Mucosa of stomach (tissue), 1 donor: ENCODE results near the gene SPRYD3.
"Not testable (repeated sequence)": the region's sequence is repeated elsewhere in the genome, so short reads cannot be mapped to it uniquely, and the experiment has no call there.

ENCODE experiments used
- H3K27me3 ChIP-seq: one replicate; pipeline ENCODE4 v1.7.0; 2013; ENCODE audit warnings: mild to moderate bottlenecking, low read length; ENCODE audit not compliant: control insufficient read depth, insufficient read depth
- H3K36me3 ChIP-seq: one replicate; pipeline ENCODE4 v1.7.0; 2013; ENCODE audit warnings: low read length; ENCODE audit not compliant: control insufficient read depth, insufficient read depth
- H3K4me1 ChIP-seq: one replicate; pipeline ENCODE4 v1.7.0; 2013; ENCODE audit warnings: mild to moderate bottlenecking, low read length; ENCODE audit not compliant: control insufficient read depth, insufficient read depth
- H3K4me3 ChIP-seq: one replicate; pipeline ENCODE4 v1.7.0; 2013; ENCODE audit warnings: low read length
- H3K9ac ChIP-seq: one replicate; pipeline ENCODE4 v1.7.0; 2013; ENCODE audit warnings: mild to moderate bottlenecking, low read length, moderate library complexity
- H3K9me3 ChIP-seq: one replicate; pipeline ENCODE4 v1.7.0; 2013; ENCODE audit warnings: mild to moderate bottlenecking, low read length, moderate library complexity; ENCODE audit not compliant: control insufficient read depth
- donor health status: Pancreatic carcinoma.

SPRYD3 gene

DNA sequence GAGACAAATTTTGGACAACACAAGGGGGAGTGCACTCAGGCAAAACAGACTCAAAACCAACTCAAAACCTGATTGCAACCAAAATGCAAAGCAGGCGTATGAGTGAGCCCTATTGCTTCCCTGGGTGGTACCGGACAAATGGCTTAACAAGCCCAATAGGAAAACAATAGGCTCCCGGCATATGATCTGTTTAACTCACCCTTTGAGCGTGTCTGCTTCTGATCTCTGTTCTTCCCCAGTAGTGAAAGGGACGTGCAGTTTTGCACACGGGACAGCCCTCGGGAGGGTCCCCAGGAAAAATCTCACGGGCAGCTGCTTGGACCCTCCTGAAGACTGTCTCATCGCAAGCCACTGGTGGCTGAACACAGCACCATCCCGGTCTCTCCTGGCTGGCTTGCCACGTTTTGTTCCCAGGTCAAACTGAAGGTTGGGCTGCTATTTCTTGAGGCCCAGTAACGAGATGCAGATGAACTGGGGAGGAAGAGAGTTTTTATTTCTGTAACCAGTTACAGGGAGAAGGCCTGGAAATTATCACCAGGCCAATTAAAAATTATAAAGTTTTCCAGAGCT lies 34.0 kb upstream of the SPRYD3 start:
- Histone ChIP-seq H3K9ac (no peak overlapping the region), H3K9me3 (no peaks in the 10 kb centered on the region), H3K4me1 (no peaks in the 10 kb centered on the region), H3K36me3 (no peaks in the 10 kb centered on the region), H3K27me3 (no peaks in the 10 kb centered on the region), H3K4me3 (no peak overlapping the region)

DNA sequence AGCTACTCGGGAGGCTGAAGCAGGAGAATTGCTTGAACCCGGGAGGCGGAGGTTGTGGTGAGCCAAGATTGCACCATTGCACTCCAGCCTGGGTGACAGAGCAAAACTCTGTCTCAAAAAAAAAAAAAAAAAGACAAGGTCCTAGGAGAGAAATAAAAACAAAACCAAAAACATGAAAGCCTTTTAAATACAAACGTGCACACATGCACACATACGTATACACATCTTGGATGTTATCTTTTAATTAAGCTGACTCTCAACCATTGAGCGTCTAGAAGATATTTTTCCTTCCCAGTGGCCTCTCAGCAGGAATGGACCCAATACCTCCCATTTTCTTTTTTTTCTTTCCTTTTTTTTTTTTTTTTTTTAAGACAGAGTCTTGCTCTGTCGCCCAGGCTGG lies 33.2 kb upstream of the SPRYD3 start:
- H3K36me3 ChIP-seq, H3K9ac ChIP-seq, H3K9me3 ChIP-seq, H3K27me3 ChIP-seq, H3K4me1 ChIP-seq, H3K4me3 ChIP-seq: not testable (repeated sequence)

DNA sequence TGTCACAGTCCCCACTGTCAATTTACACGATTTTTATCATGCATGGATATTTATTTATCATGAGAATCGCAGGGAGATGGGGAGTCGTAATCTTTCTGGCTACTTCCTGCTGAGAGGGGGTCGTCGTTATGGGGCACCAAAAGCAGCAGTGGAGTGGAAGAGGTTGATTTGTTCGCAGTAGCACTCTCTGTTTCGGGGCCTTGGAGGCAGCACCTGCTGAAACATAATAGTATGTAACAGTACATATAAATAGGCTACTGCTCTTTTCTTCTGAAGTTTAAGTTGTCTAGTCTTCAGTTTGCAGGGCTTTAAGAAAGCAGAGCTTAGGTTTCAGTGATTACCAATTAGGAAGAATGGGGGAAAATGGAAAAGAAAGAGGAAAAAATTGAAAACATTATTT lies 27.9 kb upstream of the SPRYD3 start:
- H3K36me3 ChIP-seq: no peaks in the 10 kb centered on the region
- no peaks in the 10 kb centered on the region for H3K4me1 ChIP-seq
- no peaks in the 10 kb centered on the region for H3K9me3 ChIP-seq
- no peak overlapping the region for H3K4me3 ChIP-seq
- H3K9ac ChIP-seq: no peak overlapping the region
- peaks cover 3% of the 10 kb centered on the region for H3K27me3 ChIP-seq

DNA sequence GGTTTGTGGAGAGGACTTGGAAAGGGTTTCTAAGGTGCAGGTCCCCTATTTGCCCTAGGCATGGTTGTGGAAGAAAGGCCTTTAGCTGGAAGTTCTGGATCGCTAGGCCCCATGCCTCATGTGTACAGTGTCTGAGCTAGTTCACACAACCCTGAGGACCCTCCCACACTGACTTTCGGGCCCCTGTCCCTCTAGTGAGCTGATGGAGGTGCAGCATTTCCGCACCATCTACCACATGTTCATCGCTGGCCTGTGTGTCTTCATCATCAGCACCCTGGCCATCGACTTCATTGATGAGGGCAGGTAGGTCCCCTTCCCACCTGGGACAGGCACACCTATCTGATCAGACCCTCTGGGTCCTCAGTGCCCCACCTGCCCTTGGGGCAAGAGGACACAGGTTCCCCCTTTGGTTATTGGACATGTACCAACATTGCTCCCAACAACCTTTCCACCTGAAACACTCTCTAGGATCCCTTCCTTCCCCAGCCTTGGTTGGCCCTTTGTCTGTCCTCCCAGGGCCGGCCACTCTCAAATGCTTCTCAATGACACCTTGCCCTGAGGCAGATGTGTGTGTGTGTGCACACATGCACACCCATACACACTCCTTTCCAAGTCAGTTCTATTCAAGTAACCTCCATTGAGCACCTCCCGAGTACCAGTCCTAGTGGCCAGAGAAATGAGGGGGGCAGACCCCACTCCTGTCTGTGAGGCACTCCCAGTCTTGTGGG lies 26.7 kb upstream of the SPRYD3 start:
- H3K4me1 ChIP-seq: no peaks in the 10 kb centered on the region
- no peak overlapping the region for H3K9ac ChIP-seq
- no peaks in the 10 kb centered on the region for H3K36me3 ChIP-seq
- no peak overlapping the region for H3K4me3 ChIP-seq
- peaks cover 3% of the 10 kb centered on the region for H3K27me3 ChIP-seq
- no peaks in the 10 kb centered on the region for H3K9me3 ChIP-seq

DNA sequence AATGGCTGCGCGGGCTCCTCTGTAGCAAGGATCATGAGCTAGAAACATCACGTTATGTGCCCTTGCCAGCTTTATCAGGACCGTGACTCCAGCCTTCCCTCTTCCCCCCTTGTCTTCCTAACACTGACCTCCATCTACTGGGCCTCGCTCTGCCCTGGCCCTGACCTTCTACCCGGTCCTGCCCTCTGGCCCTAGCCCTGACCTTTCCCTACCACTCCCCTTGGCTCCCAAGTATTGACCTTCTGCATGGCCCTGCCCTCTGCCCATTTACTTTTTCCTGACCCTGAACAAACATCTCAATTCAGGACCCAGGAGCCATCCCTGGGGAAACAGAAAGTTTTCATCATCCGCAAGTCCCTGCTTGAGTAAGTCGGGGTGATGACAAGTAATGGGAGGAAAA lies 26.1 kb upstream of the SPRYD3 start:
- Histone ChIP-seq H3K4me1 (no peaks in the 10 kb centered on the region), H3K9me3 (no peaks in the 10 kb centered on the region), H3K27me3 (peaks cover 3% of the 10 kb centered on the region), H3K9ac (no peak overlapping the region), H3K4me3 (no peak overlapping the region), H3K36me3 (no peaks in the 10 kb centered on the region)

DNA sequence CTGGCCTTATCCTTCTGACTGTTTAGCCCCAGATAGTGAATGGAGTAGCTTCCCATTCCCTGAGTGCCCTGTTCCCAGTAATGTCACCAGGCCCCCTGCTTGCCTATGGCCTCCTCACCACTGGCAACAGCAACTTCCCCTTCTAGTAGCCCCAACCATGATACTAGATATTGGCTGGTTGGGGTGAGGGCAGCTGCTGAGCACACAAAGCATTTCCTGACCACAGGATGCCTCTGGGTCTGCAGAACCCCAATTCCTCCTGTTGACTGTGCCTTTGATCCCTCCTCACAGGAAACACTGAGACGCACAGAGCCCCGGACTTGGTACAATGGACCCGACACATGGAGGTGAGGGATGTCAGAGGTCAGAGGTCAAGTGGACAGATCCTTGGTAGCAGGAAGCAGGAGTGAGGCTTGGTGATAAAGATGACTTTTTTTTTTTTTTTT lies 24.7 kb upstream of the SPRYD3 start:
- peaks cover 6% of the 10 kb centered on the region for H3K4me1 ChIP-seq
- H3K9ac ChIP-seq: no peak overlapping the region
- H3K4me3 ChIP-seq: no peak overlapping the region
- H3K36me3 ChIP-seq: no peaks in the 10 kb centered on the region
- no peaks in the 10 kb centered on the region for H3K9me3 ChIP-seq
- H3K27me3 ChIP-seq: peaks cover 6% of the 10 kb centered on the region

DNA sequence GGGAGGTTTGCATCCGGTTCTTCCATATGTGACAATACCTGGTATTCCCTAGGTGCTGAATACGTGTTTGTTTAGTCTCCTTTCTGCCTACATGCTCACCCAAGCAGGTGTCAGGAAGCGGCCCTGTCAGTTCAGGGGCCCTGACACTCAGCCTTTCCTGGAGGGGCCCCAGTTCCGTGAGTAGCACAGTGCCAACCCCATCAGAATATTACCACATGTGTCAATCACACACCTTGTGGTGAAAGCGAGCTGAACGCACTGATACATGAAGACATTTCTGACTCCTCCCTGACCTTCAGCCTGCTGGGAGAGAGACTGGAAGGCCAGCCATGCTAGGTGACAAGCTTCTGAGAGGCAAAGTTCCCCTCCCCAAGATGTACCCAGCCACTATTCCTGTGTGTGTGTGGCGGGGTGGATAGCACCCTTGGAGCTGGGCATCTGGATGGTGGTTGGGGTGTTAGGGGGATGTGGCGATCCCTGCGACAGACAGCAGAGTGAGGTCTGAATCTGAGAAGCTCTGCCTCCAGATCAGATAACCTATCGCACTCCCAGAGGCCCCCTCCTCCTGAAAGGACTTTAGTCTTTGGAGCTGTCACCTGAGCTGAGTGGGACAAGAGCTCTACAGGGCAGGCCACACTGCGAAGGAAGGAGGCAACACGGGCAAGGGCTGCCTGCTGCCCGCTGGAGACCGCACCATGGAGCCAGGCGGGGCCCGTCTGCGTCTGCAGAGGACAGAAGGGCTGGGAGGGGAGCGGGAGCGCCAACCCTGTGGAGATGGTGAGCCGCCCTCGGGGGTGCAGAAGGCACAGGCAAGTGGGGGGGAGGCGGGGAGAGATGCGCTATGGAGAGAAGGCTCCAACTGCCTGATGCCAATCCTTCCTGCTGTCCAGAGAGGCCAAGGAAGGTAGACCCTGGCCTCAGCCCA lies 24.0 kb upstream of the SPRYD3 start, which contains the start of gene SOAT2:
Gene SOAT2 (plus strand): TSS at position 604 of the 925 bp plus-strand sequence. CDS start 92 bp downstream, at position 696.
- Histone ChIP-seq H3K4me1 (peaks cover 13% of the 10 kb centered on the region), H3K4me3 (no peak within 1 kb of the TSS), H3K27me3 (peaks cover 14% of the 10 kb centered on the region), H3K36me3 (no peaks in the 10 kb centered on the region), H3K9ac (no peak within 1 kb of the TSS), H3K9me3 (no peaks in the 10 kb centered on the region)

DNA sequence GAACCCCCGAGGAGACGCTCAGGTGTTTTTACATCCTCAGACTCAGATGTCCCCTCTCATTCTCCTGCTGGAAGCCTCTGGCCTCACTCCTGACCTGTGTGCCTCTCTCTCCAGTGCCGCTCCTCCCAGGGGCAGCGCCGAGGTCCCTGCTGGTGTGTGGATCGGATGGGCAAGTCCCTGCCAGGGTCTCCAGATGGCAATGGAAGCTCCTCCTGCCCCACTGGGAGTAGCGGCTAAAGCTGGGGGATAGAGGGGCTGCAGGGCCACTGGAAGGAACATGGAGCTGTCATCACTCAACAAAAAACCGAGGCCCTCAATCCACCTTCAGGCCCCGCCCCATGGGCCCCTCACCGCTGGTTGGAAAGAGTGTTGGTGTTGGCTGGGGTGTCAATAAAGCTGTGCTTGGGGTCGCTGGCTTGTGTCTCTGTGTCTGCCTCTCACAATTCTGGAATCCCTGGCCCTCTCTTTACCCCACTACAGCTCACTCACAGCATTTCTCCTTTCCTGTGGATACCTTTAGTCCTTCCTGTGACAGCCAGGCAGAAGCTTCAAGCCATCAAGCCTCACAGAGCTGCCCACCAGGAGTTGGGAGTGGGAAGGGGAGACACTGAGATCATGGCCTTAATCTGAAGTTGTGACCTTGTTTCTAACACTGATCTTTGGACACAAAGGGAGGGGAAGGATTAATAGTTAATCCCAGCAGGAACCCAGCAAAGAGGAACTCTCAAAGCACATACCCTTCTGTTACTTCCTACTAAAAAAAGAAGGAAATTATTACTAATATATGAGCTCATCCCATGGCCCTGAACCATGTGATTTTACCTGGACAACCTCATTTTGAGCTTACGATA lies 23.0 kb upstream of the SPRYD3 start:
- no peak overlapping the region for H3K9ac ChIP-seq
- H3K36me3 ChIP-seq: no peaks in the 10 kb centered on the region
- H3K9me3 ChIP-seq: no peaks in the 10 kb centered on the region
- peaks cover 20% of the 10 kb centered on the region for H3K27me3 ChIP-seq
- no peak overlapping the region for H3K4me3 ChIP-seq
- H3K4me1 ChIP-seq: peaks cover 19% of the 10 kb centered on the region

DNA sequence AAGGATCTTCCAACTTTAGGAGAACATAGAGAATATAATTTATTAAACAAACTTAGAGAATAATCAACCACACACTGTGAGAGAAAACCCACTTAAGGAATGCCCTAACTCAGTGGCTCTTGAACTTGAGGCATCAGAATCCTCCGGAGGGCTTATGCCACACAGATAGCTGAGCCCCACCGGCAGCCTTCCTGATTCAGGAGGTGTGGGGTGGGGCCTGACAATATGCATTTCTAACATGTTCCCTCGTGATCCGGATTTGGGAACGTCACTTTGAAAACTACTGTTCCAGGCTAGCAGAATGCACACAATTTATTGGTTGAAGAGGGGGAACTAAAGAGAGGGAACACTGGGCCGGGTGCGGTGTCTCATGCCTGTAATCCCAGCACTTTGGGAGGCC lies 22.1 kb upstream of the SPRYD3 start:
- H3K9me3 ChIP-seq: no peaks in the 10 kb centered on the region
- H3K4me3 ChIP-seq: no peak overlapping the region
- H3K27me3 ChIP-seq: peaks cover 28% of the 10 kb centered on the region
- H3K4me1 ChIP-seq: peaks cover 26% of the 10 kb centered on the region
- H3K36me3 ChIP-seq: no peaks in the 10 kb centered on the region
- H3K9ac ChIP-seq: no peak overlapping the region

DNA sequence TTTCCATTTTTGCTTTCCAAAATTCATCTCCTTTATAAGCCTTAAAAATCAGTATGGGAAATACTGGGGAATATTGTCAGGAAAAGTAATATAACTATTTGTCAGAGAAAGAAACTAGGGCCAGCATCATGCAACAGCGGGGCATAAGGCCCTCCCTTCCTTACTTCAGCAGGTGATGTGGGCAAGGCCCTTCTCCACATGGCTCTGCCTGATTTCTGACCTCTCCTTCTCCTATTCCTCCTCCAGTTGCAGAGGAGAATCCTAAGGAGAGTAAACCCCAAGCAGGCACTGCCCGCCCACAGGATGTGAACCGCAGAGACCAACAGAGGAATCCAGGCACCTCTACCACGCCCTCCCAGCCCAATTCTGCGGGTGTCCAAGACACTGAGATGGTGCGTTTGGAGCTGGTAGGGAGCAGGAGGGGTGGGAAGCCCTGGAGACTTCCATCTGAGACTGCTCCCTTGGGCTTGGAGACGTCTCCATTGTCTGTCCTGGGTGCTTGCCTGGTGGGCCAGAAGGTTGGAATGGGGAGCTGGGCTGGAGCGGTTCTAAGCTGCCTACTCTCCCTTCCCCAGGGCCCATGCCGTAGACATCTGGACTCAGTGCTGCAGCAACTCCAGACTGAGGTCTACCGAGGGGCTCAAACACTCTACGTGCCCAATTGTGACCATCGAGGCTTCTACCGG lies 21.4 kb upstream of the SPRYD3 start:
- H3K27me3 ChIP-seq: peaks cover 31% of the 10 kb centered on the region
- H3K4me3 ChIP-seq: no peak overlapping the region
- H3K9me3 ChIP-seq: no peaks in the 10 kb centered on the region
- no peak overlapping the region for H3K9ac ChIP-seq
- H3K4me1 ChIP-seq: peaks cover 28% of the 10 kb centered on the region
- H3K36me3 ChIP-seq: no peaks in the 10 kb centered on the region
